ENCODE results near the gene EIF3I. TPM values are rescaled to one million over a fixed set of nuclear protein-coding genes. Genes with fewer than 3 reads are reported as not detected.
"Not testable (repeated sequence)": the region's sequence is repeated elsewhere in the genome, so short reads cannot be mapped to it uniquely, and the experiment has no call there.

Gene EIF3I
- total RNA-seq, 2 donors from 2014 or later: 117 to 131 TPM

GRCh38 chr1:32250893-32251716 lies 28.9 kb downstream of the EIF3I start, which contains the start of gene LCK:
TSS of gene LCK (plus strand) at chr1:32251265. CDS start at chr1:32274330, 23,065 bp downstream.
- intact Hi-C loops (cut with DNase I): no loop called here

GRCh38 chr1:32255072-32256071 lies 33.2 kb downstream of the EIF3I start:
- no peak for DNase-seq (ENCODE audit: low spot score)
- intact Hi-C loops (cut with DNase I): no loop called here

More at GRCh38 chr1:32250893-32251716, 28.9 kb downstream of the EIF3I start, which contains the start of gene LCK:
- DNase-seq (ENCODE audit: low spot score): no peak

- intact Hi-C loops (cut with DNase I): no loop called here
- DNase-seq (ENCODE audit: low spot score): no peak
These were observed 34.4 kb downstream of the EIF3I start for GRCh38 chr1:32256473-32257226.

- intact Hi-C loops (cut with DNase I): no loop called here
- DNase-seq (ENCODE audit: low spot score): no peak
These were observed 35.0 kb downstream of the EIF3I start for GRCh38 chr1:32257227-32257508.

- DNase-seq (ENCODE audit: low spot score); intact Hi-C loops (cut with DNase I): not testable (repeated sequence)
These were observed 41.0 kb downstream of the EIF3I start for GRCh38 chr1:32263236-32263593.

- DNase-seq (ENCODE audit: low spot score): no peak
- intact Hi-C loops (cut with DNase I): no loop called here
These were observed 41.5 kb downstream of the EIF3I start for GRCh38 chr1:32263744-32264143.

GRCh38 chr1:32265846-32266245 lies 43.6 kb downstream of the EIF3I start:
- no peak for DNase-seq (ENCODE audit: low spot score)
- intact Hi-C loops (cut with DNase I): loop anchor here in 1 of 2 donors (5.0 kb wide), 1 partner anchor 346 kb away; no protein-coding TSS in a partner anchor

- DNase-seq (ENCODE audit: low spot score): no peak
- intact Hi-C loops (cut with DNase I): loop anchor here in 1 of 2 donors (5.0 kb wide), 1 partner anchor 345 kb away; no protein-coding TSS in a partner anchor
These were observed 44.8 kb downstream of the EIF3I start for GRCh38 chr1:32266921-32267591.

GRCh38 chr1:32269744-32270143 lies 47.5 kb downstream of the EIF3I start:
- intact Hi-C loops (cut with DNase I): loop anchor here in 1 of 2 donors (5.0 kb wide), 1 partner anchor 343 kb away; no protein-coding TSS in a partner anchor
- no peak for DNase-seq (ENCODE audit: low spot score)

GRCh38 chr1:32272557-32273390 lies 50.6 kb downstream of the EIF3I start:
- no peak for DNase-seq (ENCODE audit: low spot score)
- intact Hi-C loops (cut with DNase I): no loop called here

- intact Hi-C loops (cut with DNase I): no loop called here
- DNase-seq (ENCODE audit: low spot score): no peak
These were observed 51.4 kb downstream of the EIF3I start for GRCh38 chr1:32273391-32274208.

GRCh38 chr1:32274646-32275340 lies 52.6 kb downstream of the EIF3I start:
- intact Hi-C loops (cut with DNase I): no loop called here

GRCh38 chr1:32275424-32275823 lies 53.2 kb downstream of the EIF3I start:
- DNase-seq (ENCODE audit: low spot score): no peak
- intact Hi-C loops (cut with DNase I): no loop called here

More at GRCh38 chr1:32274646-32275340, 52.6 kb downstream of the EIF3I start:
- DNase-seq (ENCODE audit: low spot score): no peak

- intact Hi-C loops (cut with DNase I): no loop called here
- no peak for DNase-seq (ENCODE audit: low spot score)
These were observed 54.0 kb downstream of the EIF3I start for GRCh38 chr1:32276032-32276782.
